Measurements from ENCODE around the gene EPHA5. TPM values are rescaled to one million over a fixed set of nuclear protein-coding genes. Genes with fewer than 3 reads are reported as not detected.

EPHA5 gene
- total RNA-seq, 1 experiment from 2014 or later, result 0.04 TPM

GRCh38 chr4:65367306-65367705, 303.0 kb downstream of the EPHA5 start (continued):
- TF ChIP-seq NFYB (CRISPR knock-in tag; conservative IDR thresholded peaks at IDR 0.05; ENCODE audit: low read depth) (no peak), IRF2 (CRISPR knock-in tag; IDR thresholded peaks at IDR 0.05; ENCODE audit: borderline replicate concordance, low read depth) (no peak), CDX4 (CRISPR knock-in tag; IDR thresholded peaks at IDR 0.05; ENCODE audit: borderline replicate concordance) (no peak), ZNF512 (CRISPR knock-in tag; IDR thresholded peaks at IDR 0.05; ENCODE audit: borderline replicate concordance) (no peak)
- TF ChIP-seq, protein P1, sequence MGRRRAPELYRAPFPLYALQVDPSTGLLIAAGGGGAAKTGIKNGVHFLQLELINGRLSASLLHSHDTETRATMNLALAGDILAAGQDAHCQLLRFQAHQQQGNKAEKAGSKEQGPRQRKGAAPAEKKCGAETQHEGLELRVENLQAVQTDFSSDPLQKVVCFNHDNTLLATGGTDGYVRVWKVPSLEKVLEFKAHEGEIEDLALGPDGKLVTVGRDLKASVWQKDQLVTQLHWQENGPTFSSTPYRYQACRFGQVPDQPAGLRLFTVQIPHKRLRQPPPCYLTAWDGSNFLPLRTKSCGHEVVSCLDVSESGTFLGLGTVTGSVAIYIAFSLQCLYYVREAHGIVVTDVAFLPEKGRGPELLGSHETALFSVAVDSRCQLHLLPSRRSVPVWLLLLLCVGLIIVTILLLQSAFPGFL (CRISPR knock-in tag; IDR thresholded peaks at IDR 0.05; ENCODE audit: borderline replicate concordance), result no peak
- TF ChIP-seq, protein P2, sequence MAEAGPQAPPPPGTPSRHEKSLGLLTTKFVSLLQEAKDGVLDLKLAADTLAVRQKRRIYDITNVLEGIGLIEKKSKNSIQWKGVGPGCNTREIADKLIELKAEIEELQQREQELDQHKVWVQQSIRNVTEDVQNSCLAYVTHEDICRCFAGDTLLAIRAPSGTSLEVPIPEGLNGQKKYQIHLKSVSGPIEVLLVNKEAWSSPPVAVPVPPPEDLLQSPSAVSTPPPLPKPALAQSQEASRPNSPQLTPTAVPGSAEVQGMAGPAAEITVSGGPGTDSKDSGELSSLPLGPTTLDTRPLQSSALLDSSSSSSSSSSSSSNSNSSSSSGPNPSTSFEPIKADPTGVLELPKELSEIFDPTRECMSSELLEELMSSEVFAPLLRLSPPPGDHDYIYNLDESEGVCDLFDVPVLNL (CRISPR knock-in tag; IDR thresholded peaks at IDR 0.05; ENCODE audit: borderline replicate concordance, low read depth), result no peak

GRCh38 chr4:65358914-65359313, 311.4 kb downstream of the EPHA5 start:
- no peaks in the 10 kb centered on the region for H3K27me3 Mint-ChIP-seq (ENCODE audit: low read depth)
- ATAC-seq, result no peak
- H3K4me3 Mint-ChIP-seq, result no peak overlapping the region
- H3K27ac Mint-ChIP-seq, result no peak overlapping the region
- no peaks in the 10 kb centered on the region for H3K9me3 Mint-ChIP-seq
- H3K4me1 Mint-ChIP-seq, result no peaks in the 10 kb centered on the region
- no peaks in the 10 kb centered on the region for H3K36me3 Mint-ChIP-seq
- DNase-seq (ENCODE audit: low spot score), result no peak
- CTCF ChIA-PET, result no interaction called here
- POLR2A ChIA-PET, result no interaction called here
- TF ChIP-seq, protein P3, sequence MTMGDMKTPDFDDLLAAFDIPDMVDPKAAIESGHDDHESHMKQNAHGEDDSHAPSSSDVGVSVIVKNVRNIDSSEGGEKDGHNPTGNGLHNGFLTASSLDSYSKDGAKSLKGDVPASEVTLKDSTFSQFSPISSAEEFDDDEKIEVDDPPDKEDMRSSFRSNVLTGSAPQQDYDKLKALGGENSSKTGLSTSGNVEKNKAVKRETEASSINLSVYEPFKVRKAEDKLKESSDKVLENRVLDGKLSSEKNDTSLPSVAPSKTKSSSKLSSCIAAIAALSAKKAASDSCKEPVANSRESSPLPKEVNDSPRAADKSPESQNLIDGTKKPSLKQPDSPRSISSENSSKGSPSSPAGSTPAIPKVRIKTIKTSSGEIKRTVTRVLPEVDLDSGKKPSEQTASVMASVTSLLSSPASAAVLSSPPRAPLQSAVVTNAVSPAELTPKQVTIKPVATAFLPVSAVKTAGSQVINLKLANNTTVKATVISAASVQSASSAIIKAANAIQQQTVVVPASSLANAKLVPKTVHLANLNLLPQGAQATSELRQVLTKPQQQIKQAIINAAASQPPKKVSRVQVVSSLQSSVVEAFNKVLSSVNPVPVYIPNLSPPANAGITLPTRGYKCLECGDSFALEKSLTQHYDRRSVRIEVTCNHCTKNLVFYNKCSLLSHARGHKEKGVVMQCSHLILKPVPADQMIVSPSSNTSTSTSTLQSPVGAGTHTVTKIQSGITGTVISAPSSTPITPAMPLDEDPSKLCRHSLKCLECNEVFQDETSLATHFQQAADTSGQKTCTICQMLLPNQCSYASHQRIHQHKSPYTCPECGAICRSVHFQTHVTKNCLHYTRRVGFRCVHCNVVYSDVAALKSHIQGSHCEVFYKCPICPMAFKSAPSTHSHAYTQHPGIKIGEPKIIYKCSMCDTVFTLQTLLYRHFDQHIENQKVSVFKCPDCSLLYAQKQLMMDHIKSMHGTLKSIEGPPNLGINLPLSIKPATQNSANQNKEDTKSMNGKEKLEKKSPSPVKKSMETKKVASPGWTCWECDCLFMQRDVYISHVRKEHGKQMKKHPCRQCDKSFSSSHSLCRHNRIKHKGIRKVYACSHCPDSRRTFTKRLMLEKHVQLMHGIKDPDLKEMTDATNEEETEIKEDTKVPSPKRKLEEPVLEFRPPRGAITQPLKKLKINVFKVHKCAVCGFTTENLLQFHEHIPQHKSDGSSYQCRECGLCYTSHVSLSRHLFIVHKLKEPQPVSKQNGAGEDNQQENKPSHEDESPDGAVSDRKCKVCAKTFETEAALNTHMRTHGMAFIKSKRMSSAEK (CRISPR knock-in tag; IDR thresholded peaks at IDR 0.05; ENCODE audit: borderline replicate concordance), result no peak
- no peak for TF ChIP-seq IRF2 (CRISPR knock-in tag; IDR thresholded peaks at IDR 0.05; ENCODE audit: borderline replicate concordance, low read depth)
- no peak for TF ChIP-seq FOXP1 (CRISPR knock-in tag; IDR thresholded peaks at IDR 0.05; ENCODE audit: borderline replicate concordance)
- TF ChIP-seq, protein P4, sequence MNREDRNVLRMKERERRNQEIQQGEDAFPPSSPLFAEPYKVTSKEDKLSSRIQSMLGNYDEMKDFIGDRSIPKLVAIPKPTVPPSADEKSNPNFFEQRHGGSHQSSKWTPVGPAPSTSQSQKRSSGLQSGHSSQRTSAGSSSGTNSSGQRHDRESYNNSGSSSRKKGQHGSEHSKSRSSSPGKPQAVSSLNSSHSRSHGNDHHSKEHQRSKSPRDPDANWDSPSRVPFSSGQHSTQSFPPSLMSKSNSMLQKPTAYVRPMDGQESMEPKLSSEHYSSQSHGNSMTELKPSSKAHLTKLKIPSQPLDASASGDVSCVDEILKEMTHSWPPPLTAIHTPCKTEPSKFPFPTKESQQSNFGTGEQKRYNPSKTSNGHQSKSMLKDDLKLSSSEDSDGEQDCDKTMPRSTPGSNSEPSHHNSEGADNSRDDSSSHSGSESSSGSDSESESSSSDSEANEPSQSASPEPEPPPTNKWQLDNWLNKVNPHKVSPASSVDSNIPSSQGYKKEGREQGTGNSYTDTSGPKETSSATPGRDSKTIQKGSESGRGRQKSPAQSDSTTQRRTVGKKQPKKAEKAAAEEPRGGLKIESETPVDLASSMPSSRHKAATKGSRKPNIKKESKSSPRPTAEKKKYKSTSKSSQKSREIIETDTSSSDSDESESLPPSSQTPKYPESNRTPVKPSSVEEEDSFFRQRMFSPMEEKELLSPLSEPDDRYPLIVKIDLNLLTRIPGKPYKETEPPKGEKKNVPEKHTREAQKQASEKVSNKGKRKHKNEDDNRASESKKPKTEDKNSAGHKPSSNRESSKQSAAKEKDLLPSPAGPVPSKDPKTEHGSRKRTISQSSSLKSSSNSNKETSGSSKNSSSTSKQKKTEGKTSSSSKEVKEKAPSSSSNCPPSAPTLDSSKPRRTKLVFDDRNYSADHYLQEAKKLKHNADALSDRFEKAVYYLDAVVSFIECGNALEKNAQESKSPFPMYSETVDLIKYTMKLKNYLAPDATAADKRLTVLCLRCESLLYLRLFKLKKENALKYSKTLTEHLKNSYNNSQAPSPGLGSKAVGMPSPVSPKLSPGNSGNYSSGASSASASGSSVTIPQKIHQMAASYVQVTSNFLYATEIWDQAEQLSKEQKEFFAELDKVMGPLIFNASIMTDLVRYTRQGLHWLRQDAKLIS (CRISPR knock-in tag; IDR thresholded peaks at IDR 0.05; ENCODE audit: borderline replicate concordance), result no peak
- TF ChIP-seq FOXK1 (CRISPR knock-in tag; IDR thresholded peaks at IDR 0.05), result no peak
- TF ChIP-seq, protein P5, sequence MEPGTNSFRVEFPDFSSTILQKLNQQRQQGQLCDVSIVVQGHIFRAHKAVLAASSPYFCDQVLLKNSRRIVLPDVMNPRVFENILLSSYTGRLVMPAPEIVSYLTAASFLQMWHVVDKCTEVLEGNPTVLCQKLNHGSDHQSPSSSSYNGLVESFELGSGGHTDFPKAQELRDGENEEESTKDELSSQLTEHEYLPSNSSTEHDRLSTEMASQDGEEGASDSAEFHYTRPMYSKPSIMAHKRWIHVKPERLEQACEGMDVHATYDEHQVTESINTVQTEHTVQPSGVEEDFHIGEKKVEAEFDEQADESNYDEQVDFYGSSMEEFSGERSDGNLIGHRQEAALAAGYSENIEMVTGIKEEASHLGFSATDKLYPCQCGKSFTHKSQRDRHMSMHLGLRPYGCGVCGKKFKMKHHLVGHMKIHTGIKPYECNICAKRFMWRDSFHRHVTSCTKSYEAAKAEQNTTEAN (CRISPR knock-in tag; IDR thresholded peaks at IDR 0.05), result no peak
- TF ChIP-seq USF2 (CRISPR knock-in tag; IDR thresholded peaks at IDR 0.05), result no peak
- TF ChIP-seq ELF4 (CRISPR knock-in tag; IDR thresholded peaks at IDR 0.05; ENCODE audit: low read depth), result no peak
- TF ChIP-seq ZBTB21 (CRISPR knock-in tag; IDR thresholded peaks at IDR 0.05; ENCODE audit: borderline replicate concordance), result no peak
- TF ChIP-seq JUN (CRISPR knock-in tag; IDR thresholded peaks at IDR 0.05), result no peak
- no peak for TF ChIP-seq TP53 (CRISPR knock-in tag; IDR thresholded peaks at IDR 0.05)
- TF ChIP-seq, protein P6, sequence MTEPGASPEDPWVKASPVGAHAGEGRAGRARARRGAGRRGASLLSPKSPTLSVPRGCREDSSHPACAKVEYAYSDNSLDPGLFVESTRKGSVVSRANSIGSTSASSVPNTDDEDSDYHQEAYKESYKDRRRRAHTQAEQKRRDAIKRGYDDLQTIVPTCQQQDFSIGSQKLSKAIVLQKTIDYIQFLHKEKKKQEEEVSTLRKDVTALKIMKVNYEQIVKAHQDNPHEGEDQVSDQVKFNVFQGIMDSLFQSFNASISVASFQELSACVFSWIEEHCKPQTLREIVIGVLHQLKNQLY (CRISPR knock-in tag; IDR thresholded peaks at IDR 0.05), result no peak
- no peak for TF ChIP-seq HMGA2 (CRISPR knock-in tag; IDR thresholded peaks at IDR 0.05)

Measured in WTC11 (cell line).